NK-92 (cell line): ENCODE data around the gene RAPGEF5.
"Not testable (repeated sequence)": the region's sequence is repeated elsewhere in the genome, so short reads cannot be mapped to it uniquely, and the experiment has no call there.

Source experiments
- DNase-seq: peaks from one replicate; lab custom pipeline; 2025; ENCODE audit not compliant: unreplicated experiment; lab: John Stamatoyannopoulos, UW

The RAPGEF5 gene

DNA sequence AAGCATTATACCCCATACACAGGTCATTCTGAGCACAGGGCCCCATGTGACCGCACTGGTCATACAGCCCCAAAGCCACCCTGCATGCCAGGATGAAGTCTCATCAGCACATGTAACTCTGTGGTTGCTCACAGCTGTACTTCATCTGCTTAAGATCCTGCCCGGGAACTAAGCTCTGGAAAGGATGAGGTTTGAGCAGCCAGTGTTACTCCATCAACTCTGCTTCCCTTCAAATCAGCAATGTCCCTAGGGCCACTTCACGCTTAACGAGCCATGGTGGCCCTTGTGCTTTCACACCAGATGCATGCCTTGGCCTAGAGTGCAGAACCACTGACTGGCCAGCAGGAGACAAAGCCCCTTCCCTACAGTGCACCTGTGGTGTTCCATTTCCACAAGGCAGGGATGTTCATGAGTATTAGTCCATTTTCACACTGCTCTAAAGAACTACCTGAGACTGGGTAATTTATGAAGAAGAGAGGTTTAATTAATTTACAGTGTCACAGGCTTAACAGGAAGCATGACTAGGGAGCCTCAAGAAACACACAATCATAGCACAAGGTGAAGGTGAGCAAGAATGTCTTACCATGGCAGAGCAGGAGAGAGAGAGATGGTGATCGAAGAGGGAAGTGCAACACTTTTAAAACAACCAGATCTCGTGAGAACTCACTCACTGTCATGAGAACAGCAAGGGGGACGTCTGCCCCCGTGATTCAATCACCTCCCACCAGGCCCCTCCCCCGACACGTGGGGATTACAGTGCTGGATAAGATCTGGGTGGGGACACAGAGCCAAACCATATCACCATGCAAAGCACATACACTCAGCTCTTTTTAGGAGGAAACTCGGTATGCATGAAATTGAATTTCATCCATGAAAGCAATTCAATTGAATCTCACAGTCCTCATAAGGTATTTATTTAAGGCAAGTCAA lies 262.3 kb downstream of the RAPGEF5 start:
- no peak for DNase-seq

DNA sequence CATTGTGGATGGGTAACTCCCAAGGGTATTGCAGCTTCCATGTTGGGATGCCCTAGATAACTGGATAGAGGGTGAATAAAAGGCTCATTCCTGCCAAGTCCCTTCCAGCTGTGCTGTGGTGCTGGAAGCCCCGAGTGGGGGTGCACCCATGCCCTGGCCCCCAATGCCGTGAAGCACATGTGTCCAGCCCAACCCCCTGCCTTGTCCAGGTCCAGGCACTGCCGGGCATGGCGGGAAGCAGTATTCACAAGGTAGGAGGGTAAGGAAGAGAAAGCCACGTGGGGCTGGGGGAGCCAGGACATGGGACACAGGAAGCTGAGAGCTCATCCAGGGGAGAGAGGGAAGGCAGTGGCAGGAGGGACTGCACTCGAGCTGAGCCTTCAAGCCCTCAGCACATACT lies 263.0 kb downstream of the RAPGEF5 start:
- DNase-seq = no peak

DNA sequence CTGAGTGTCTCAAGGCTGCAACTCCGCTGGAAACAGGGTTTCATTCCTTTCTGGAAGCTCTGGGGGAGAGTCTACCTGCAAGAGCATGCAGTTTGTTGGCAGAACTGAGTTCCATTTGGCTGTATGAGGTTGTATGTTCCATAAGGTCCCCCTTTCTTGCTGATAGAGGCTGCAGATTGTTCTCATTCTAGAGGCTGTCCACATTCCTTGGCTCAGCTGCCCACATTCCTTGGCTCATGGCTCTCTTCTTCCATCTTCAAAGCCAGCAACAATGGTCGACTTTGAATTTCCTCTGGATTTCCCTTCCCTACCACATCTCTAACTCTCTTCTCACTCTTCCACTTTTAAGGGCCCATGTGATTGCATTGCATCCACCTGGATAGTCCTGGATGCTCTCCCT lies 264.0 kb downstream of the RAPGEF5 start:
- DNase-seq = no peak

DNA sequence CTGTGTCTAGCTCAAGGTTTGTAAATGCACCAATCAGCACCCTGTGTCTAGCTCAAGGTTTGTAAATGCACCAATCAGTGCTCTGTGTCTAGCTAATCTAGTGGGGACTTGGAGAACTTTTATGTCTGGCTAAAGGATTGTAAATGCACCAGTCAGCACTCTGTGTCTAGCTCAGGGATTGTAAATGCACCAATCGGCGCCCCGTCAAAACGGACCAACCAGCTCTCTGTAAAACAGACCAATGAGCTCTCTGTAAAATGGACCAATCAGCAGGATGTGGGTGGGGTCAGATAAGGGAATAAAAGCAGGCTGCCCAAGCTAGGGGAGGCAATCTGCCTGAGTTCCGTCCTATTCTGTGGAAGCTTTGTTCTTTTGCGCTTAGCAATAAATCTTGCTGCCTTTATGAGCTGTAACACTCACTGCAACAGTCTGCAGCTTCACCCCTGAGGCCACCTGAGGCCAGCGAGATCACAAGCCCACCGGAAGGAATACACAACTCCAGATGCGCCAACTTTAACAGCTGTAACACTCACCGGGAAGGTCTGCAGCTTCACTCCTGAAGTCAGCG lies 265.9 kb downstream of the RAPGEF5 start:
- not testable (repeated sequence) for DNase-seq

DNA sequence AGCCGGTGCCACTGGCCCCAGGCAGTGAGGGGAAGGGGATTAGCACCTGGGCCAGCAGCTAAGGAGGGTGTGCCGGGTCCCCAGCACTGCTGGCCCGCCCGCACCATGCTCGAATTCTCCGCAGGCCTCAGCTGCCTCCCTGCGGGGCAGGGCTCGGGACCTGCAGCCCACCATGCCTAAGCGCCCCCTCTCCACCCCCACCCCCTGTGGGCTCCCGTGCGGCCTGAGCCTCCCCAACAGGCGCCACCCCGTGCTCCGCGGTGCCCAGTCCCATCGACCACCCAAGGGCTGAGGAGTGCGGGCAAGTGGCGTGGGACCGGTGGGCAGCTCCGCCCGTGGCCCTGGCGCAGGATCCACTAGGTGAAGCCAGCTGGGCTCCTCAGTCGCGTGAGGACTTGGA lies 266.4 kb downstream of the RAPGEF5 start:
- no peak for DNase-seq

DNA sequence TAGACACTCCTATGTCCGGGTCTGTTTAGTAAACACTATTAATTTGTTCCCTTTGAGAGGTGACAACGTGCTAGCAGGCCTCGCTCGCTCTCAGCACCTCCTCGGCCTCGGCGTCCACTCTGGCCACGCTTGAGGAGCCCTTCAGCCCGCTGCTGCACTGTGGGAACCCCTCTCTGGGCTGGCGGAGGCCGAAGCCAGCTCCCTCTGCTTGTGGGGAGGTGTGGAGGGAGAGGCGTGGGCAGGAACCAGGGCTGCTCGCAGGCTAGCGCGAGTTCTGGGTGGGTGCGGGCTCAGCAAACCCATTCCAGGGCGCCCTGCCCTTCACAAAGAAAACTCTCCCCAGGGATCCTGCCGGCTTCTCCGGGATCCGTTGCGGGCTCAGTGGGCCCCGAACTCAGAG lies 266.8 kb downstream of the RAPGEF5 start:
- no peak for DNase-seq

DNA sequence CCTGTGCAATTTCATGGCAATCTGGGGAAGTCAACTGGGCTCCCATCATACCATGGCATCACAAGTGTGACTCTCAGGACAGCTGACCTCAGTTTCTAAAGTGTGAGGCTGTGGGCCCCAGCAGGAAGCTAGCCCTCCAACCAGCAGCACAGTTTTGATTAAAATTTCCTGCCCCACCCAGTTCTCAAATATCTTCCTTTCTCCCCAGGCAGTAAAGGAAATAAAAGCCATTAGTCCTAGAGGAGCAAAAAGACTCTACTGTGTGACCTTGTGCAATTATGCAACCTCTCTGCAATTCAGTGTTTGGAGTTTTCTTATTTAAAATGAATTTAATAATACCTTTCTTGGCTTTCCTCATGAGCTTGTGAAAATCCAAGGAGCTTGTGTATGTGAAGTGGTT lies 268.1 kb downstream of the RAPGEF5 start:
- no peak for DNase-seq

DNA sequence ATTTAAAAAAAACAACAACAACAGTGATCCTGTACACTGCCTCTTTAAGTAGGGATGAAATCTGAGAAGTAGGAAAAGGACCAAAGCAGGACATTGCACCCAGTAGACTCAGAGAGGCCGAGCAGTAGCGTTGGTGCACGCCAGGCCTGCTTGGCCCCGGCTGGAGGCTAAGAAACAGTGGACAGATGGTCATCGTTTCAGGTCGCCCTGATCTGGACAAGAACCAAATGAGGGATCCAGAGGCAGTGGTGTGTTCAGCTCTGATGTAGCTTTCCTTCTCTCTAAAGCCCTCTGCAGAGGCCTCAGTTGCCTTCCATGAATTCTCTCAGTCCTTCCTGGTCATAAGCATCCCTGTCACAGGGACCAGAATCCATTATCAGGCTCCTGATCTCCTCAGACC lies 269.1 kb downstream of the RAPGEF5 start:
- no peak for DNase-seq

DNA sequence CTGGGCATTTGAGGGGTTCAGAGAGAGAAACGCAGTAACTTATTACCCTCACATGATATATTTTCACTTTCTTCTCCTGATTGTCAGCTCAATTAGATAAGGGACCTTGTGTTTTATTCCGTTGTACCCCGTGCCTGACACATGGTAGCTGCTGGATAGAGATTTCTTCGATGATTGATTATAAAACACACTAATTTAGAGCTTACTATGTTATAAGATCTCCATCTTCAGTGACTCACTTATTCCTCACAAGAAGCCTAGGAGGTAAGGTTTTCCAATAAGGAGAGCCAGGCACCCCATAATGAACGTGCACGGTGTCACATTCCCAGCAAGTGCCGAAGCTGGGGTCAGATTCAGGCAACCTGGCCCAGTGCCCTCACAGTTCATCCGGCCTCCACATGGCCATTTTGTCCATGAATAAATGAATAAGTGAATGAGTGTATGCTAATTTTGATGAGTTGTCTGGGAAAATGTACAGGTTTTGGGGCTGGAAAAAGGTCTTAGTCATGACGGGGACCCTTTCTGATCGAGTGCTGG lies 273.2 kb downstream of the RAPGEF5 start:
- DNase-seq = no peak

DNA sequence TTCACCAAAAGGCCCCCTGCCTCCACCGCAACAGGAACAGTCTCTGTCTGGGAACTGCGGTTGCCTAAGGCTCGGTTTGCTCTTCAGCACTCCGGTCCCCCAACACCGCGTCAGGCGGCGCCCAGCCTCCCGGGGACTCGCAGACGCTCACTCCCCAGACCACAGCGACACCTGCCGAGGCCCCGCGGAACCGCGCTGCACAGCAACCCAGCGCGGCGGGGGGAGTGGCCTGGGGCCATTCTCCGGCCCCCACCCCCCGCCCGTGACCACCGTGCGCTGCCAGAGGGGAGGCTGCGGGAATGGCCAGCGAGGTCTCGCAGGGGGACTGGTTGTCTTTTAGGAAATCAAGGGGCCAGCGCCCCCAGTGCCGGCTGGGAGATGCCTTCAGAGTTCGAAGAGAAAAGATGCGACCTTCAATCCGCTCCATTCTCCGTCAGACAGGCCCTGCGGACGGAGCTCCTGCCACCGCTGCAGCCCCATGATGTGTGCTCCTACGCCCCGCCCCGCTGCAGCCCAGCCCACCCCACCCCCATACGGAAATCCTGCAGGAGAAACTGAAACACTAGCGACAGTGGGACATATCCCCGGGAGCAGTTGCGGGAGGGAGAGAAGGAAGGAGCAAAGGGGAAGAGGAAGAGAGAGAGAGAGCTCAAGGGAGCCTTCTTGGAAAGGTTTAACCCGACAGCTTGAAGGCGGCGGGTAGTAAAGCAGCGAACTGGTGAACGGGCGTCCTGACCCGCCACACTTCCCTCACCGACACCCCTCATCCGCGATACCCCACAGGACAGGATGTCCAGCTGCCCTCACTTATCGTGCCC lies 273.9 kb downstream of the RAPGEF5 start:
- DNase-seq = no peak

DNA sequence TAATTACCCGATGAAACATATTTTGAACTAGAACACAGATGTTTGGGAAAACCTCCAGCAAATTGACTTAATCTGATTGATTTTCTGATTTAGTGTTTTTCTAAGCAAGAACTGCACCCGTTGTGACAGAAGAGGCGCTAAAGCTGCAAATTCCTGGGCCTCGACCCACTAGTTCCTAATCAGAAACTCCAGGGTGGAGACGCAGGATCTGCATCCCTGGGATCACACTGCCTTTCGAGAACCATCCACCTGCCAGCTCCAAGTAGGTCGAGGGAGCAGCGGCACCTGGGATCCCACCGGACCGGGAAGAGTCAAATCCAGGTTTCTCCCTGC lies 274.4 kb downstream of the RAPGEF5 start:
- DNase-seq = no peak

DNA sequence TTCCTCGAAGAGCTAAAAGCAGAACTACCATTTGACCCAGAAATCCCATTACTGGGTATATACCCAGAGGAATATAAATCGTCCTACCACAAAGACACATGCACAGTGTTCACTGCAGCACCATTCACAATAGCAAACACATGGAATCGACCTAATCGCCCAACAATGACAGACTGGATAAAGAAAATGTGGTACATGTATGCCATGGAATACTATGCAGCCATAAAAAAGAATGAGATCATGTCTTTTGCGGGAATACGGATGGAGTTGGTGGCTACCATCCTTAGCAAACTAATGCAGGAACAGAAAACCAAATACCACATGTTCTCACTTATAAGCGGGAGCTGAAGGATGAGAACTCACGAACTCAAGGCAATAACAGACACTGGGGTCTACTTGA lies 276.7 kb downstream of the RAPGEF5 start:
- not testable (repeated sequence) for DNase-seq

DNA sequence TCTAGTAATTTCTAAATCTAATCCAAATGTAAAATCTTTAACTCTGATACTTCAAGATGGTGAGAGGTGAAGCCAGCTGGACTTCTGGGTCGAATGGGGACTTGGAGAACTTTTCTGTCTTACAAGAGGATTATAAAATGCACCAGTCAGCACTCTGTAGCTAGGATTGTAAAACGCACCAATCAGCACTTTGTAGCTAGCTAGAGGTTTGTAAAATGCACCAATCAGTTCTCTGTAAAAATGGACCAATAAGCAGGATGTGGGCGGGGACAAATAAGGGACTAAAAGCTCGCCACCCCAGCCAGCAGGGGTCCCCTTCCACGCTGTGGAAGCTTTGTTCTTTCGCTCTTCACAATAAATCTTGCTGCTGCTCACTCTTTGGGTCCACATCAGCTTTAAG lies 278.1 kb downstream of the RAPGEF5 start:
- not testable (repeated sequence) for DNase-seq

DNA sequence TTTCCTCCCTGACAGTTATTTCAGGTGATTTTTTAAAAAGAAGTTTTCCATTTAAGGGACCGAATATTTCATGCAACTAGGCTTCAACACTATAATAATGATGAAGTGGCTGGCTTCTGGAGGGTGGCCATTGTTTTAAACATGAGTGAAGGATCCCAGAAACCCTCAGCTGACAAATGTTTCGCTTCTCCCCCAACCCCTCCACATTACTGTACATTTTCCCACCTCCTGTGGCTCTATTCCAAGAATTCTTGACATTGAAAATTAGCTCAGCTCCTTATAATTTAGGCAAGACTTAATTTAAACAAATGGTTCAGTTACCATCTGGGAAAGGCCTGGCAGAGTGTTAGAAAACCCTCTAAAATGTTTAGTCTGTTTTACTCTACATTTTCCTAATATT lies 281.4 kb downstream of the RAPGEF5 start:
- no peak for DNase-seq

DNA sequence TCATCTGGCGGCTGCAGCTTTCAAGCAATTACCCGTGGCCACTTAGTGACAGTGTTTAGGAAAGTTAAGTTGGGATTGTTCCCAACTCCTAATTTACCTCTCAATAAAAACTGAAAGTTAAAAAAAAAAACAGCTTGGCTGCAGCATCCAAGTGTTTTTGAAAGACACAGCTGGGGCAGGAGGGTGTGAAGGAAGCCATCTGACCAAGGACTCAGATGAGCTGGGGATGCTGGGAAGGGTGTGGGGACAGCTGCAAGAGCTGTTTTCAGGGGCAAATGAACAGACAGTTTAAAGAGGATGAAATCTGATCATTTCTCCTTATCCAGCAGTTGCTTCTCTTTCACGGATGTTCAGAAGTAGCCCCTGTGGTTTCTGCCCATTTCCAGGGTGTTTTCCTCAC lies 282.1 kb downstream of the RAPGEF5 start:
- DNase-seq = no peak
